Testis (tissue), 2 donors: Measurements from ENCODE around the gene CFAP97D2.

Experiments
- POLR2A ChIP-seq: fragments of 450-650 bp; IDR thresholded peaks from one replicate; pipeline ENCODE4 v1.6.1; 2017; ENCODE audit warnings: antibody characterized with exemption, mild to moderate bottlenecking, moderate library complexity
- TF ChIP-seq, protein P1 (sequence below), 3 experiments: fragments of 450-650 bp in 2 of 3; fragments of 200-600 bp in 1 of 3; sonication (generic) in 1 of 3; IDR thresholded peaks; one replicate each; pipeline ENCODE4 v1.5.1; 2016 to 2019; ENCODE audit warnings: antibody characterized with exemption in 3 of 3, mild to moderate bottlenecking in 2 of 3, moderate library complexity in 1 of 3

DNA sequence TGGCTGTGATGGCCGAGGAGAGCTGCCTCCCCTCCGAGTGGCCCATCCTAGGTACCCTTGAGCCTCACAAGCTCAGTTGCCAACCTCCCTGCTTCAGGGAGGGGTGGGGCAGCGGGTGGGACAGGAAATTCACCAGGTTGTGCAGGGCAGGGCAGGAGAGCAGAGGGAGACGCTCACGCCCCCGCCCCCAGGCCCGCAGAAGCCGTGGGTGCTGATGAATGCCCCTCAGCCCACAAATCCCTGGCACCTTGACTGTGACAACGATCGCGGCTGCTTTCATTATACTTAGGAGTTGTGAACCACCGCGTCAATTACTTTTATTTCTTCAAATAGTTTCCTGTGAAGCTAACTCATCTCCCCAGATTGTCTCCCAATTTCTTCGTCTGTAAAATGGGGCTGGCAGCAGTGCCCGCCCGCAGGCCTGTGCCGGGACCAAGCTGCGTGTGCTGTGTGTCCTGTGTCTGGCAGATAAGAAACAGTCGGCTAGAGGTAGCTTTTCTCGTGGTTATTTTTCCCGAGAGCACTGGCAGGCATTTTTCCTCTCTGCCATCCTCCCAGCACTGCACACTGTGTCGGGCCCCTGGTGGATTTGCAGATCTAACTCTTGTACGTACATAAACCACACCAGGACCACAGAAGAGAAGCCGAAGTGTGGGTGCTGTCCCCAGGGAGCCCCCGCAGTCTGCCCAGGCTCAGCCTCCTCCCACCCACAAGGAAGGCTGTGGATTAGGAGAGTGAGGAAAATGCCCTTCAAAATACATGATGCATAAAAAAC is 38.7 kb upstream of the CFAP97D2 start:
- TF ChIP-seq, protein P1, sequence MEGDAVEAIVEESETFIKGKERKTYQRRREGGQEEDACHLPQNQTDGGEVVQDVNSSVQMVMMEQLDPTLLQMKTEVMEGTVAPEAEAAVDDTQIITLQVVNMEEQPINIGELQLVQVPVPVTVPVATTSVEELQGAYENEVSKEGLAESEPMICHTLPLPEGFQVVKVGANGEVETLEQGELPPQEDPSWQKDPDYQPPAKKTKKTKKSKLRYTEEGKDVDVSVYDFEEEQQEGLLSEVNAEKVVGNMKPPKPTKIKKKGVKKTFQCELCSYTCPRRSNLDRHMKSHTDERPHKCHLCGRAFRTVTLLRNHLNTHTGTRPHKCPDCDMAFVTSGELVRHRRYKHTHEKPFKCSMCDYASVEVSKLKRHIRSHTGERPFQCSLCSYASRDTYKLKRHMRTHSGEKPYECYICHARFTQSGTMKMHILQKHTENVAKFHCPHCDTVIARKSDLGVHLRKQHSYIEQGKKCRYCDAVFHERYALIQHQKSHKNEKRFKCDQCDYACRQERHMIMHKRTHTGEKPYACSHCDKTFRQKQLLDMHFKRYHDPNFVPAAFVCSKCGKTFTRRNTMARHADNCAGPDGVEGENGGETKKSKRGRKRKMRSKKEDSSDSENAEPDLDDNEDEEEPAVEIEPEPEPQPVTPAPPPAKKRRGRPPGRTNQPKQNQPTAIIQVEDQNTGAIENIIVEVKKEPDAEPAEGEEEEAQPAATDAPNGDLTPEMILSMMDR (IDR thresholded peaks at IDR 0.05) = no peak
- no peak for TF ChIP-seq POLR2A
